ENCODE results near the gene MDFIC. TPM values are rescaled to one million over a fixed set of nuclear protein-coding genes. Genes with fewer than 3 reads are reported as not detected.

Gene MDFIC
- total and polyA plus RNA-seq, 5 donors, result 9.2 to 23.8 (median 20.6) TPM

DNA sequence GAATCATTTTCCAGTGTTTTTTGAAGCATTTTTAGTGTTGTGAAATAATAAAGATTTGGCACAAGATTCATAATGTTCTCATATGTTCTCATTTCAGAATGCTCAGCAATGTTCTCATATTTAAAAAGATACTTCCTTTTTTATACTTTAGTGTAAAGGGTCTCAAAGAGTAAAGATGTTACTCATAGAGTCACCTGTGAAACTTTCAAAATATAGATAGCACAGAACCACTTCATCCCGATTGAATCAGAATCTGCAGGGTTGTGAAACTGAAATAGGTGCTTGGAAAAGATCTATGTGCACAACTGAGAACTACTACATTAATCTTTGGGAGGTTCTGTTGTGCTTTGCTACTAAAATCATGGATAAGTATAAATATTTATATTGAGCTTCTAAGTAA, 144.7 kb downstream of the MDFIC start:
- intact Hi-C loops (cut with DNase I), result no loop called here
- Histone ChIP-seq H3K27ac (ENCODE audit: low read length) (no peak overlapping the region), H3K4me1 (ENCODE audit: control insufficient read depth, insufficient read depth, low read length) (no peaks in the 10 kb centered on the region), H3K27me3 (ENCODE audit: control insufficient read depth, insufficient read depth) (no peaks in the 10 kb centered on the region), H3K9me3 (ENCODE audit: control insufficient read depth, low read length) (no peaks in the 10 kb centered on the region), H3K4me3 (ENCODE audit: low read length) (no peak overlapping the region)
- no peak for DNase-seq
- no peak for ATAC-seq
- WGBS, result 85% methylated on average over 1 of the region's 1 CpG

DNA sequence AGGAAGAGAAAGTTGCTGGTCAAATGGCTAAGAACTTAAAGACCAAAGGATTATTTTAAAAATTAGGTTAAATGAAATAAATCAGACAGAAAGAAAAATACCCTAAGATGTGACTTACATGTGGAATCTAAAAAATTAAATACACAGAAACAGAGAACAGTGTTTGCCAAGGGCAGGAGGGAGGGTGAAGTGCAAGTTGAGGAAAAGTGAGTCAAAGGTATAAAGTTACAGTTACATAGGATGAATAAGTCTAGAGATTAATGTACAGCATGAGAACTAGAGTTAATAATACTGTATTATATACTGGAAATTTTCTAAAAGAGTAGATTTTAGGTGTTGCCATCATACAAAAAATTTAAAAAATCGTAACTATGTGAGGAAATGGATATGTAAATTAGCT, 146.3 kb downstream of the MDFIC start:
- intact Hi-C loops (cut with DNase I), result no loop called here
- Histone ChIP-seq H3K27me3 (ENCODE audit: control insufficient read depth, insufficient read depth) (no peaks in the 10 kb centered on the region), H3K9me3 (ENCODE audit: control insufficient read depth, low read length) (no peaks in the 10 kb centered on the region), H3K4me3 (ENCODE audit: low read length) (no peak overlapping the region), H3K4me1 (ENCODE audit: control insufficient read depth, insufficient read depth, low read length) (no peaks in the 10 kb centered on the region), H3K27ac (ENCODE audit: low read length) (no peak overlapping the region)
- DNase-seq, result no peak
- 97% methylated on average over 1 of the region's 1 CpG for WGBS
- ATAC-seq, result no peak
